Measurements from ENCODE around the gene BLOC1S4. TPM values are rescaled to one million over a fixed set of nuclear protein-coding genes. Genes with fewer than 3 reads are reported as not detected.
A peak's percentile ranks its signal among the peaks of the same experiment; 100 is the strongest.

BLOC1S4 gene
- total RNA-seq, 1 experiment from 2014 or later = 15.7 TPM

GRCh38 chr4:6718932-6719610 lies 3.1 kb downstream of the BLOC1S4 start:
- ATAC-seq (no peak), DNase-seq (ENCODE audit: low read depth, low spot score) (no peak)
- Histone ChIP-seq H3K9ac (ENCODE audit: low read length) (no peak overlapping the region), H3K9me3 (ENCODE audit: control insufficient read depth in 1 of 2, insufficient read depth in 1 of 2, low read depth in 1 of 2, low read length in 2 of 2) (no peaks in the 10 kb centered on the region), H3K9me2 (ENCODE audit: insufficient read depth) (no peaks in the 10 kb centered on the region), H2AFZ (ENCODE audit: low read depth, low read length, poor library complexity, severe bottlenecking) (no peak overlapping the region), H3K27ac (ENCODE audit: low read depth, low read length) (no peak overlapping the region), H3K27me3 (ENCODE audit: insufficient read depth, low read length) (no peaks in the 10 kb centered on the region), H3K4me2 (ENCODE audit: low read length) (no peak overlapping the region), H3K79me2 (ENCODE audit: insufficient read depth, low read length) (peaks cover 14% of the 10 kb centered on the region), H3K36me3 (ENCODE audit: control insufficient read depth in 1 of 2, insufficient read depth in 2 of 2, low read length in 2 of 2) (no peaks in the 10 kb centered on the region), H3K4me3 (replicated peaks in 1 of 2; ENCODE audit: low read depth in 1 of 2, low read length in 2 of 2) (no peak overlapping the region), H4K20me1 (ENCODE audit: insufficient read depth) (no peaks in the 10 kb centered on the region), H3K4me1 (ENCODE audit: control insufficient read depth in 1 of 2, insufficient read depth in 2 of 2, low read length in 2 of 2) (peaks cover 4 to 20% of the 10 kb centered on the region in 2 experiments; a peak in 3 of 4 replicates)
- TF ChIP-seq ELF1 (IDR thresholded peaks at IDR 0.05; ENCODE audit: borderline replicate concordance, low read depth) = no peak
- TF ChIP-seq RAD21 (IDR thresholded peaks at IDR 0.05; ENCODE audit: low read depth) = no peak
- TF ChIP-seq YY1 (IDR thresholded peaks at IDR 0.05; ENCODE audit: extremely low read depth, insufficient replicate concordance, low read depth, low read length) = no peak
- TF ChIP-seq MAX (IDR thresholded peaks at IDR 0.05) = no peak
- no peak for TF ChIP-seq TCF7L2 (IDR thresholded peaks at IDR 0.05; ENCODE audit: borderline replicate concordance, extremely low read depth, insufficient read depth, insufficient read length)
- no peak for TF ChIP-seq ATF3 (IDR thresholded peaks at IDR 0.05)
- no peak for TF ChIP-seq EGR1 (IDR thresholded peaks at IDR 0.05; ENCODE audit: low read depth)
- no peak for TF ChIP-seq EZH2phosphoT487 (IDR thresholded peaks at IDR 0.05; ENCODE audit: borderline replicate concordance)
- TF ChIP-seq SP1 (IDR thresholded peaks at IDR 0.05; ENCODE audit: low read depth) = no peak
- TF ChIP-seq EZH2 (IDR thresholded peaks at IDR 0.05) = no peak
- no peak for TF ChIP-seq ZNF274 (IDR thresholded peaks at IDR 0.05; ENCODE audit: low read depth, low read length)
- peak; percentile 52 for TF ChIP-seq POLR2A (IDR thresholded peaks at IDR 0.05; ENCODE audit: borderline replicate concordance, extremely low read depth, insufficient read depth, insufficient read length)
- TF ChIP-seq POLR2AphosphoS5 (IDR thresholded peaks at IDR 0.05; ENCODE audit: low read depth, low read length) = peak; percentile 28; the same call in 1 of the 2 replicates
- ChIA-PET POLR2A (interaction anchor here (0.7 kb wide), 1 partner anchor 191 kb away, joined by 6 read pairs; the partner anchor contains the start of gene TBC1D14), CTCF (interaction anchor here (0.7 to 4.9 kb wide), 6 partner anchors 14 to 363 kb away, joined by 3 to 92 read pairs (median 4); no protein-coding TSS in a partner anchor), RAD21 (ENCODE audit: low non-redundant PET in 1 of 2, low total read pairs in 2 of 2, uncharacterized antibody in 2 of 2, unreplicated experiment in 2 of 2) (no interaction called here)
- no TSS peak for BruUV-seq (replicated peaks)
- intact Hi-C loops (cut with micrococcal nuclease) = no loop called here
